HepG2 (cell line): ENCODE results near the gene ALB. TPM values are rescaled to one million over a fixed set of nuclear protein-coding genes. Genes with fewer than 3 reads are reported as not detected.

Experiments
- ATF4 ChIP-seq, 2 experiments: fragments of 450-650 bp in 1 of 2; sonication (generic) in 1 of 2; formaldehyde crosslinking; IDR thresholded peaks; 2 replicates each; pipeline versions ENCODE4 v1.5.0 to v1.8.0; 2020 to 2022; ENCODE audit warnings: mild to moderate bottlenecking in 1 of 2, missing genetic modification reagents in 1 of 2
- BRD4 ChIP-seq: sonication (generic); formaldehyde crosslinking; IDR thresholded peaks from 2 replicates; pipeline ENCODE4 v1.4.0; 2020; ENCODE audit warnings: missing genetic modification reagents
- GABPB1 ChIP-seq: IDR thresholded peaks from 2 replicates; pipeline ENCODE4 v1.6.1; 2016; ENCODE audit warnings: mild to moderate bottlenecking, missing genetic modification reagents, moderate library complexity, missing compliant biosample characterization
- HMGXB3 ChIP-seq: sonication (generic); formaldehyde crosslinking; IDR thresholded peaks from 2 replicates; pipeline ENCODE4 v1.4.0; 2020; ENCODE audit warnings: missing genetic modification reagents, borderline replicate concordance
- HNRNPL ChIP-seq: fragments of 200-400 bp; formaldehyde crosslinking; IDR thresholded peaks from 2 replicates; pipeline ENCODE4 v1.6.1; 2017; ENCODE audit warnings: mild to moderate bottlenecking, low read depth, low read length
- LRRFIP1 ChIP-seq: sonication (generic); formaldehyde crosslinking; conservative IDR thresholded peaks from 2 replicates; pipeline ENCODE4 v1.4.0; 2020; ENCODE audit warnings: missing genetic modification reagents
- SNAPC2 ChIP-seq: sonication (generic); formaldehyde crosslinking; IDR thresholded peaks from 2 replicates; pipeline ENCODE4 v1.8.1; 2022; ENCODE audit warnings: mild to moderate bottlenecking, missing genetic modification reagents
- ZNF512B ChIP-seq: sonication (generic); formaldehyde crosslinking; IDR thresholded peaks from 2 replicates; pipeline ENCODE4 v1.5.1; 2020; ENCODE audit warnings: missing genetic modification reagents, mild to moderate bottlenecking, borderline replicate concordance
- ZNF550 ChIP-seq: sonication (generic); formaldehyde crosslinking; IDR thresholded peaks from 2 replicates; pipeline ENCODE4 v1.4.0; 2020; ENCODE audit warnings: mild to moderate bottlenecking, missing genetic modification reagents, borderline replicate concordance
- ZNF768 ChIP-seq: sonication (generic); formaldehyde crosslinking; IDR thresholded peaks from 2 replicates; pipeline ENCODE4 v1.4.0; 2020; ENCODE audit warnings: missing genetic modification reagents
- ZNF850 ChIP-seq: sonication (generic); formaldehyde crosslinking; conservative IDR thresholded peaks from 2 replicates; pipeline ENCODE4 v1.9.0; 2021; ENCODE audit warnings: mild to moderate bottlenecking, missing genetic modification reagents
- polyA plus RNA-seq, 8 experiments: library from polyadenylated mRNA; depleted of rRNA in 3 of 8; stranded (reverse) in 7 of 8; unstranded in 1 of 8; fragments of >200 nt; fragmentation: Illumina TruSeq in 4 of 8; extraction: Trizol in 4 of 8; gene quantifications; 2 replicates each; pipeline versions ENCODE4 v1.2.1 to v1.2.3, GENCODE V29; 2011 to 2016; ENCODE audit warnings: low read depth in 4 of 8, missing spikeins in 1 of 8, mixed read lengths in 1 of 8; ENCODE audit not compliant: insufficient read depth in 1 of 8
- total RNA-seq, 5 experiments: library from RNA; depleted of rRNA; stranded (reverse); fragments of >200 nt; fragmentation: Illumina TruSeq; extraction: Trizol; gene quantifications; 2 replicates each; pipeline ENCODE4 v1.2.3, GENCODE V29; 2016; ENCODE audit warnings: low read depth in 1 of 5

ALB gene
- total and polyA plus RNA-seq, 2 of the 13 experiments (the other 11 are each of a cell fraction or from before 2014, with no cell fraction given): 22,259 to 22,625 TPM

- TF ChIP-seq LRRFIP1 (CRISPR knock-in tag) (no peak), HMGXB3 (CRISPR knock-in tag) (peak; percentile 8; the same call in 1 of the 2 replicates), BRD4 (CRISPR knock-in tag) (no peak), ATF4 (CRISPR knock-in tag; IDR thresholded peaks at IDR 0.05) (no peak), ZNF768 (CRISPR knock-in tag) (no peak), ZNF550 (CRISPR knock-in tag) (no peak), ZNF850 (CRISPR knock-in tag) (no peak), ZNF512B (CRISPR knock-in tag) (no peak), GABPB1 (CRISPR knock-in tag) (no peak), SNAPC2 (CRISPR knock-in tag) (peak; percentile 63; the same call in 1 of the 2 replicates), HNRNPL (0 out of 2 replicates have a peak, but pooled peaks have one; percentile 43)
These were observed 5.2 kb downstream of the ALB start (continued) for GRCh38 chr4:73409012-73409862.
